ENCODE results near the gene ACBD4. TPM values are rescaled to one million over a fixed set of nuclear protein-coding genes. Genes with fewer than 3 reads are reported as not detected.

The ACBD4 gene
- total and polyA plus RNA-seq, 2 of the 13 experiments (the other 11 are each of a cell fraction or from before 2014, with no cell fraction given) = 16.1 to 26.9 TPM

DNA sequence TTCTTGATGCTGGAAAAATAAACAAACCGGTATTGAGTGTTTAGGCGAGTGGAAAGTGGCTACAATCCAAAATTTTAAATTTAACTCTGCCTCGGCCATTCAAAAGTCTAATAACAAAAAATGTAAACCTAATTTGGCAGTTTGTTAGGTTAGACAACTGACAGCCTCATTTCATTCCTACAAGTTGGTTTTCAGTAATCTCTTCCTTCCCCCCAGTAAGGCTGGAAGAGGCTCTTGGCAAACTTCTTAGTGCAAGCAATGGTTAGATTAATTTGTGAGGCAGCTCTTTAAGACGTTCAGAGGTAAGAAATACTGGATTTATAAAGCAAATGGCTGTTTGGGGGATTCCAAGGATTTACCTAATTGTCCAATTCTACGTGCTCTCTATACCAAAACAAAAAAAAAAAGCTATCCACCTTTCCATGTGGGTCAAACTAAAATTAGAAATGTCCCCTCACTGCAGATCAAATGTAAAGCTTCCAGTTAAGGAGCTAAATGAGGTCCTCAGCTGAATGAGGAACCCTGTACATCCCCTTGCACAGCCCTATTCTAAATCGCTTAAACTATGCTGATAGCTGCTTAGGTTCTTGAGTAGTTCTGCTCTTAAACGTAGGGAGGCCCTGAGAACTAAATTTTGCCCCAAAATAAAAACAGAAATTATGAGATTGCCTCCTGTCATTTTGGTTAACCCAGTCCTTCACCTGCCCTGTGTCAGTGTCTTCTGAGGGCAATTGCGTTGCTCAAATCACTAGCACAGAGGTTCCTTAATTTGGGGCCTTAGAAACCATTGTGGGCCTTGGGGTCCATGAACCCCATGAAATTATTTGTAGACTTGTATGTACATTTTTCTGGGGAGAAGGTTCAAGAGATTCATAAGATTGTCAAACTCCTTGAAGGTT, 15.7 kb downstream of the ACBD4 start:
- Histone ChIP-seq H3K4me3 (replicated peaks in 1 of 3; ENCODE audit: insufficient read depth in 1 of 3, low read depth in 2 of 3, low read length in 3 of 3) (peak overlapping the region; percentile 97 to 98 (median 97); a peak in 5 of 6 replicates), H3K4me1 (ENCODE audit: insufficient read depth, low read length) (peaks cover 22% of the 10 kb centered on the region), H3K36me3 (replicated peaks in 1 of 2; ENCODE audit: control insufficient read depth in 1 of 2, insufficient read depth in 2 of 2, low read length in 2 of 2) (no peaks in the 10 kb centered on the region; a peak in 1 of 5 replicates), H2AFZ (ENCODE audit: low read length) (no peak overlapping the region), H3K9me3 (ENCODE audit: low read length) (no peaks in the 10 kb centered on the region), H3K9ac (ENCODE audit: insufficient read depth, low read depth, low read length) (peak overlapping the region; percentile 85), H3K4me2 (ENCODE audit: low read depth, low read length) (peak overlapping the region; percentile 95), H4K20me1 (ENCODE audit: insufficient read depth, low read length) (peaks cover 35% of the 10 kb centered on the region), H3K27ac (ENCODE audit: extremely low read length, insufficient read depth, low read length) (peak overlapping the region; percentile 12), H3K79me2 (ENCODE audit: insufficient read depth, low read length) (peaks cover 36% of the 10 kb centered on the region), H3K27me3 (ENCODE audit: control insufficient read depth in 1 of 2, insufficient read depth in 2 of 2, low read length in 2 of 2) (no peaks in the 10 kb centered on the region; a peak in 2 of 5 replicates)
- ATAC-seq (no peak), DNase-seq (ENCODE audit: low spot score) (no peak), FAIRE-seq (no peak)
- POLR2A ChIA-PET = interaction anchor here (1.1 to 19.8 kb wide), 12 partner anchors 13 to 256 kb away, joined by 3 to 2487 read pairs (median 9); partner anchors contain the start of genes ACBD4 and HEXIM2
- WGBS (ENCODE audit: low lambda C conversion rate) = 22% methylated on average over 8 of the region's 8 CpGs
- BruUV-seq (replicated peaks) = no TSS peak
- CTCF ChIA-PET (ENCODE audit: low intra/inter-chr PET ratio, low total read pairs) = interaction anchor here (1.0 to 8.5 kb wide), 4 partner anchors 9 to 46 kb away, joined by 3 to 130 read pairs (median 32); partner anchors contain the start of genes ACBD4 and HEXIM2
- in situ Hi-C loops (cut with HindIII; ENCODE audit: extremely low pct_ligation_motif_present, low pct_unique_long_range_greater_than_20kb) (no loop called here), intact Hi-C loops (cut with micrococcal nuclease; ENCODE audit: unreplicated experiment) (no loop called here)
- TF ChIP-seq, protein P1, sequence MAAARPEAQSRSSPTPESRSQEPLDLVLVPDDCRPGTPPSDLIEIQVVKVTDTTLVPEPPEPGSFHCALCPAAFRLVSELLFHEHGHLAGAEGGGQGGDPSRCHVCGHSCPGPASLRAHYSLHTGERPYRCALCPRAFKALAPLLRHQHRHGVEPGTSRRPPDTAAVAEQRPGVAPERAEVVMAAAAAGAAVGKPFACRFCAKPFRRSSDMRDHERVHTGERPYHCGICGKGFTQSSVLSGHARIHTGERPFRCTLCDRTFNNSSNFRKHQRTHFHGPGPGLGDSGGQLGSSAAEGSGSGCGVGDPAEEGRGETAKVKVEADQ (CRISPR knock-in tag; IDR thresholded peaks at IDR 0.05; ENCODE audit: borderline replicate concordance) = 0 out of 2 replicates have a peak, but pooled peaks have one; percentile 34
- TF ChIP-seq ZNF34 (CRISPR knock-in tag; IDR thresholded peaks at IDR 0.05; ENCODE audit: borderline replicate concordance) (0 out of 2 replicates have a peak, but pooled peaks have one; percentile 36), RBFOX2 (IDR thresholded peaks at IDR 0.05; ENCODE audit: low read depth, low read length) (peak; percentile 31; the same call in 1 of the 2 replicates), NFATC3 (CRISPR knock-in tag; IDR thresholded peaks at IDR 0.05) (0 out of 2 replicates have a peak, but pooled peaks have one; percentile 39), PTBP1 (IDR thresholded peaks at IDR 0.05; ENCODE audit: low read depth, low read length, poor library complexity, severe bottlenecking) (no peak), KAT2B (IDR thresholded peaks at IDR 0.05; ENCODE audit: borderline replicate concordance, low read depth, low read length) (no peak), MATR3 (CRISPR knock-in tag; IDR thresholded peaks at IDR 0.05) (no peak), ZNF44 (CRISPR knock-in tag; IDR thresholded peaks at IDR 0.05) (0 out of 2 replicates have a peak, but pooled peaks have one; percentile 22), SOX13 (IDR thresholded peaks at IDR 0.05) (no peak), SOX13 (CRISPR knock-in tag; conservative IDR thresholded peaks at IDR 0.05 in 1 of 2, IDR thresholded peaks at IDR 0.05 in 1 of 2) (peak in 1 of 2 experiments; percentile 2; a peak in 1 of 4 replicates), SMYD3 (CRISPR knock-in tag; IDR thresholded peaks at IDR 0.05) (0 out of 2 replicates have a peak, but pooled peaks have one; percentile 16), ZNF678 (CRISPR knock-in tag; IDR thresholded peaks at IDR 0.05) (0 out of 2 replicates have a peak, but pooled peaks have one; percentile 14), GLI4 (CRISPR knock-in tag; IDR thresholded peaks at IDR 0.05; ENCODE audit: borderline replicate concordance) (peak; percentile 71; the same call in 1 of the 2 replicates)
- TF ChIP-seq, protein P2, sequence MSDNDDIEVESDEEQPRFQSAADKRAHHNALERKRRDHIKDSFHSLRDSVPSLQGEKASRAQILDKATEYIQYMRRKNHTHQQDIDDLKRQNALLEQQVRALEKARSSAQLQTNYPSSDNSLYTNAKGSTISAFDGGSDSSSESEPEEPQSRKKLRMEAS (IDR thresholded peaks at IDR 0.05) = peak; percentile 36; the same call in 1 of the 2 replicates
- TF ChIP-seq, protein P3, sequence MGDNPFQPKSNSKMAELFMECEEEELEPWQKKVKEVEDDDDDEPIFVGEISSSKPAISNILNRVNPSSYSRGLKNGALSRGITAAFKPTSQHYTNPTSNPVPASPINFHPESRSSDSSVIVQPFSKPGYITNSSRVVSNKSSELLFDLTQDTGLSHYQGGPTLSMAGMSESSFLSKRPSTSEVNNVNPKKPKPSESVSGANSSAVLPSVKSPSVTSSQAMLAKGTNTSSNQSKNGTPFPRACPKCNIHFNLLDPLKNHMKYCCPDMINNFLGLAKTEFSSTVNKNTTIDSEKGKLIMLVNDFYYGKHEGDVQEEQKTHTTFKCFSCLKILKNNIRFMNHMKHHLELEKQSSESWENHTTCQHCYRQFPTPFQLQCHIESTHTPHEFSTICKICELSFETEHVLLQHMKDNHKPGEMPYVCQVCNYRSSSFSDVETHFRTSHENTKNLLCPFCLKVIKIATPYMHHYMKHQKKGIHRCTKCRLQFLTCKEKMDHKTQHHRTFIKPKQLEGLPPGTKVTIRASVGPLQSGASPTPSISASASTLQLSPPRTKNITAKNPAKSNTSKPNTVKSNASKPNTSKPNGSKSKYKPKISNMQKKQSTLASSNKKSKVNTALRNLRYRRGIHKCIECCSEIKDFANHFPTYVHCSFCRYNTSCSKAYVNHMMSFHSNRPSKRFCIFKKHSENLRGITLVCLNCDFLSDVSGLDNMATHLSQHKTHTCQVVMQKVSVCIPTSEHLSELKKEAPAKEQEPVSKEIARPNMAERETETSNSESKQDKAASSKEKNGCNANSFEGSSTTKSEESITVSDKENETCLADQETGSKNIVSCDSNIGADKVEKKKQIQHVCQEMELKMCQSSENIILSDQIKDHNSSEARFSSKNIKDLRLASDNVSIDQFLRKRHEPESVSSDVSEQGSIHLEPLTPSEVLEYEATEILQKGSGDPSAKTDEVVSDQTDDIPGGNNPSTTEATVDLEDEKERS (CRISPR knock-in tag; IDR thresholded peaks at IDR 0.05) = 0 out of 2 replicates have a peak, but pooled peaks have one; percentile 35
